Fibroblast of lung (primary cell): Measurements from ENCODE around the gene ZNF514.

Experiments used
- CTCF ChIP-seq, 2 donors: IDR thresholded peaks in 1 of 2; conservative IDR thresholded peaks in 1 of 2; 1 replicate in 1 of 2; 2 replicates in 1 of 2; pipeline ENCODE4 v1.5.1; 2011 to 2012; ENCODE audit warnings: low read length in 2 of 2, control low read depth in 1 of 2, inconsistent platforms in 1 of 2, low read depth in 1 of 2, mild to moderate bottlenecking in 1 of 2
- EZH2 ChIP-seq: IDR thresholded peaks from 2 replicates; pipeline ENCODE4 v1.5.1; 2012; ENCODE audit warnings: low read length, control low read depth, mild to moderate bottlenecking; ENCODE audit errors: missing control alignments

GRCh38 chr2:95158891-95159619 is 593 bp downstream of the ZNF514 start:
- no peak for TF ChIP-seq CTCF (conservative IDR thresholded peaks at IDR 0.05 in 1 of 2, IDR thresholded peaks at IDR 0.05 in 1 of 2; ENCODE audit: low read depth in 1 of 2, low read length in 2 of 2)
- TF ChIP-seq EZH2 = no peak
